ENCODE data around the gene ELF4.
"Not testable (repeated sequence)": the region's sequence is repeated elsewhere in the genome, so short reads cannot be mapped to it uniquely, and the experiment has no call there.

The ELF4 gene

DNA sequence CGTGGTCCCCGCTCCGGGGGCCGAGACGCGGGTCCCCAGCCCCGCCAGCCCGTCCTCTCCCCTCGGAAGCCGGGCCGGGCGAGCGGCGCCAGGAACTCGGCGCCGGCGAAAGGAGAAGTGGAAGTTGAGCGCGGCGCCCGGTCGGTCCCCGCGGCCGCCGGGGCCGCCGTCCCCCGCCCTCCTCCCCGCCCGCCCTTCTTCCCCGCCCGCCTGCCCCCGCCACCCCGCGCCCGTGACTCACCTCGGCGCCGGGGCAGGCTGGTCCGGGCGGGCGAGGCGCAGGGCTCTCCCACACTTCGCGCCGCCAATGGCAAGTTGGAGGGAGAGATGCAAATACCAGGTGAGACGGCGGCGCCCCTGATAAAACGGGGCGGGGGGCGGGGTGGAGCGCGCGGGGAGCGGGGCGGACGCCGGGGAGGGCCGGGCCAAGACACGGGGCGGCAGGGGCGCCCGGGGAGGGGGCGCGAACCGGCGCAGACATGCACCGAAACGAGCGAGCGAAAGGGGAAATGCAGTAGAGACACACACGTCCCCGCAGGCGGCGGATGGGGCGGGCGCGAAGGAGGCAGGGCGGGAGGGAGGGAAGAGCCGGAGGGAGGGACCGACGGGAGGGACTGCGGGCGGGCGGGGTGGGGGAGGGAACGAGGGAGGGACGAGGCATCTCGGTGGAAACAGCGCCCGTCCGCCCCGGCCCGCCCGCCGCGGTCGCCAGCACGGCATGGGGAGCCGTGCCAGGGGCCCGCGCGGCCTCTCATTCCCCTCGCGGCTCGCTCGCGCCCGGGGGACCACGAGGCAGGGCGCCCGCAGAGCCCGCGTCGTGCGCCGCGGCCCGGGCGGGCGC, at the start of gene ELF4:
TSS of gene ELF4 (minus strand) at position 119 of the 841 bp plus-strand sequence. CDS start 29,167 bp downstream, outside the sequence.
- no peak for DNase-seq (ENCODE audit: low read depth)

DNA sequence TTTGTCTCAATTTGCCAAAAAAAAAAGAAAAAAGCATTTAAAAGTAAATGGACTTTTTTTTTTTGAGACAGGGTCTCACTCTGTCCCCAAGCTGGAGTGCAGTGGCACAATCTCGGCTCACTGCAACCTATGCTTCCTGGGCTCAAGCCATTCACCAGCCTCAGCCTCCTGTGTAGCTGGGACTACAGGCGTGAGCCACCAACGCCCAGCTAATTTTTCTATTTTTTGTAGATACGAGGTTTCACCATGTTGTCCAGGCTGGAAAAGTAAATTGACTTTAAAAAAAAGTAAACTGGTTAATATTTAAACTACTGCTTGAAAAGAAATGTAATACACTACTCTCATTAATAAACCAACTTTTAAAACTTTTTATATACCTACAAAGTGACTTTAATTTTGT, 49.5 kb upstream of the ELF4 start:
- DNase-seq (ENCODE audit: low read depth): no peak

DNA sequence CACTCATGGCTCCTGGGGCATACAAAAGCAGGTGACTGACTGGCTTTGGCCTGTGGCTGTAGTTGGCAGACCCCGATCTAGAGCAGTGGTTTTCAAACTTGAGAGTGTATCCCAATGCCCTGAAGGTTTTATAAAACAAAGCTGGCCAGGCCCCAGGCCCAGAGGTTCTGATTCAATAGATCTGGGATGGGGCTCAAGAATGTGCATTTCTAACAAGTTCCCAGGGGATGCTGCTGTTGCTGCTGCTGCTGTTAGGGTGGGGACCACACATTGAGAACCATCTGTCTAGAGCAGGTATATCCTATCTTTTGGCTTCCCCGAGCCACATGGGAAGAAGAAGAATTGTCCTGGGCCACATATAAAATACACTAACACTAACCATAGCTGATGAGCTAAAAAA, 48.0 kb upstream of the ELF4 start:
- DNase-seq (ENCODE audit: low read depth): no peak

DNA sequence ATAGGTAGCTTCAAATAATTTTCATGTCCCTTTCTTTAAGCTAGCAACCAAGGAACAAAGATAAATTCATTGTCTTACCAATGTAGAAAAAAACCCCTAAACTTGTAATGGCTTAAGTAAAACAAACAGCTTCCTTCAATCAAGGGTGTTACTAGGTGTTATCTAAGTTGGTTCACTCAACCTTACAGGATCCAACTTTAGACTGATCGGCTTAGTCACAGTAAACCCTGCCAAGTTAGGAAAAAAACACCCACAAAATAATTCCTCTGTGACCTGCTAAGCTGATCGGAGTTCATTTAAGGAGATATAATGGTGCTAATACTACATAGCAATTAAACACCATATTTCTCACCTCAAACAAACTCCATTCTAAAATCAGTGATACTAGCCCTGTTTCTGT, 45.3 kb upstream of the ELF4 start:
- no peak for DNase-seq (ENCODE audit: low read depth)

DNA sequence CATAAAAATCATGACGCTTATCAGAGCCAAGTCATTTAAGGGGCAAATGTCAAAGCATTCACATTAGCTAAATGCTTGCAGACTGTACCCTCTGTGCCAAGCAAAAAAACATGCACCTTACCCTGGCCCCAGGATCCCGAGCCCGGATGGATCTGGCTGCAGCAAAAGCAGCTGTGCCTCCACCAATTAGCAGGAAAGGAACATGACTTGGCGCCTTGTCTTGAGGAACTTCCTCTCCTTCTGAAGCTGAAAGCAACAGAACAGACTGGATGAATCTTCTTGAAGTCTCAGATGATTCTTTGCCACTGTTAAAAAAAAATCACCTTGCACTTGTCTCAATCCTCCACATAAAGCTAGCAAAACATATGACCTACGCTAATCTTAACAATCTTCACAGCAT, 37.3 kb upstream of the ELF4 start:
- no peak for DNase-seq (ENCODE audit: low read depth)

DNA sequence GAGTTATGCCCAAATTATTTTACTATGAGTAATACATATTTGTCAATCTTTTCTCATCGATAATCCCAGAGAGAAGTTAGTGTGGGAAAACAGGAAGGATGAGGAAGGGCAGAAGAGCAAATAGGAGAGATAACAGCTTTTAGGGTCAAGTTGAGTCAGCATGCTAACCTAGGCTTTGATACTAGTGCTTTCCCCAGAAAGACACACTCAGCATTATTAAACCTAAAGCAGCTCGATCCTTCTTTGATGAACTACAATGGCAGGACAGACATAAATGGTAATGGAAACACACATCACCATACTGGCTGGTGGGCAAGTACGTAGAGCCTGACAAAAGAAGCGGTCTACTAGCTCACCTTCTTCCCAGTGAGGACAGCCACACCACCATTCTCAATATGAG, 34.8 kb upstream of the ELF4 start:
- no peak for DNase-seq (ENCODE audit: low read depth)

DNA sequence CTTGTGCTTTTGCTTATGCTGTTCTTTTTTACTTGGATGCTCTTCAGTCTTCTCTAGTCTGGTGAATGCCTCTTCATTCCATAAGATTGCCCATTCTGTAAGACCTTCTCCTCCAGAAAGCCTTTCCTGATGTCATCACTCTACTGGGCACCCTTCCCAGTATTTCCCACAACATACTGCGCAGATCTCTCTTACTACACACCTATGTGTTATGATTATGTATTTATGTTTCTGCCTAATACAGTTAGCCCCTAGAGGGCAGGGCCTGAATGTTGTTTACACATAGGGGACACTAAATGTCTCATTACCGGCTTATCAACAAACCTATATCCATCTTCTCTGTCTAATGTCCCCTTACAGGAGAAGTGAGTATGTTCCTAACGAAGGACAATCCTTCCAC, 34.2 kb upstream of the ELF4 start:
- DNase-seq (ENCODE audit: low read depth): no peak

DNA sequence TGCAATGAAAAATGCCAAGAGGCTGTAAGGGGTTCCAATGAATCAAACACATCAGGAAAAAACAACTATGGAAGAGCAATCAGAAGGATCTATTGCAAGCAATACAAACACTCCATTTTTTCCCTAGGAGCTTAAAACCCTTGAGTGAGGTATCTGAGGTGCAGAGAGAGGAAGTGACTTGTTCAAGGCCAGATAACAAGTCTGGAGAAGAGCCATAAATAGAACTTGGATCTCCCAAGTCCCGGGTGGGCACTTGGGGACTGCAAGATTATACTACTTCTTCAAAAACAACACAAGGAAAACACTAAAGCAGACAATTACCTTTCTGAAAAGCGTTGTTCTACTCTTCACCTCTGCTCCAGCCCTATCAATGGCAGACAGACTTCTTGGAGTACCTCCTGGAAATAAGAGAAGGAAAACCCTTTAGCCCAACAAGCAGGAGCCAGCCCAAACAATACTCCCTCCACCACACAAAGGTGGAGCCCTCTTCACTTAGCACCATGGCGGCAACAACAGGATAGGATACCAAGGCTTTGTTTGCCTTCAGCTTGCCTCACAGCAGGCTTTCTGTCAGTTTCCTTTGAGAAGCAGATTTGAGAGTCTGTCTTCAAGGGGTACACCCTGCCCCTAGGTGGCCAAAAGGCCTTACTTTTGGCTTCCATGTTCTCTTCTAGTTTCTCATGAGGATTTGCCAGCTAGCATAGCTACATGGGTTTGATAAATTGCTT, 29.3 kb upstream of the ELF4 start:
- DNase-seq (ENCODE audit: low read depth): no peak

DNA sequence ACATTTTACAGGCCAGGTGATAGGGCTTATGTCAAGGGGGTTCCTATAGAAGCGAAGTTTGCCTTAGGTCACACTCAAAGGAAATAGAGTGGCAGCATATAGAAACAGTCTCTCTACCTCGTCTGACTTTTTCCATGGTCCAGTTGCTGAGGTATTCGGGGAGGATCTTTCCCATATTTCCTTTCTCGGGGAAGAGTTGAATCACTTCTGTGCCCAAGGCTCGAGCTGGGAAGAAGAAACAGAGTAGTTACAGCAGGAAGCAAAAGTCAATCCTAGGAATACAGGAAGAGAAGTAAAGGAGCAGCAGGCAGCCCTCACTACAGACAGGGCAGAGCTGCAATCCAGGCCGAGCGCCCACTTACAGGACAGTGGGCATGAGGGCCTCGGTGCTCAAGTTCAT, 26.7 kb upstream of the ELF4 start:
- DNase-seq (ENCODE audit: low read depth): no peak

DNA sequence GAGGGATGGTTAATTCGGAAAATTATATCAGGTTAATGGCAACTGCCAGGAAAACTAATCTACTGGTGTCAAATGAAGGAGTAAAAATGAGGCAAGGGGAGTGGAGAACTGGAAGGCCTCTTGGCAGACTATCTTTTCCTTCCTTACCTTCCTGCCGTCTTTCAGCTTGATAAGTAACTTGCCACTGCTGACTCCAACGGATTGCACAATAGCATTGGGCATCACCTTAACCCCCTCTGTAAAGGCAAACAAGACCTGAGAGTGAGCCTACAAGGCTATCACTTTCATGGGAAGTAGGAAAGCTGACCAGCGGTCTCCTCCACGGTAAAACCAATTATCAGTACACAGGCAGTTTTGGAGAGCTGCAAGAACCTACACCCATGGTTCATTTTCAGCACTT, 26.2 kb upstream of the ELF4 start:
- DNase-seq (ENCODE audit: low read depth): no peak

DNA sequence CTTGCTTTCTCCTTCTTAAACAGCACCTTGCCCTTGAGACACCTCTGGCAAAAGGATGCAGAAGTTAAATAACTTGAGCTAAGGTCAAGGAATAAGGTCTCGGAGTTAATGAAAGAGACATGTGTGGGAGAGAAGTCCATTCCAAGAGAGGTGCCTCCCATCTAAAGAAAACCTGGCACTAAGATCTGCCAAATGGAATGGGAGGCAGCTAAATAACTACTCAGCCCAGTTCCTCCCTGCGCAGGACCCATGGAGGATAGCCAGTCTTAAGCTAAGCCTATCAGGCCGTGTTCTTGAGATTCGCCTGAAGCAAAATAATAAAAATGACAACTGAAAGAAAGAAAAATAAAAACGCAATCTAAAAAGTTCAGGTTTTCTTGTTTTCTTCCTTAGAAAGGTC, 20.7 kb upstream of the ELF4 start:
- no peak for DNase-seq (ENCODE audit: low read depth)

DNA sequence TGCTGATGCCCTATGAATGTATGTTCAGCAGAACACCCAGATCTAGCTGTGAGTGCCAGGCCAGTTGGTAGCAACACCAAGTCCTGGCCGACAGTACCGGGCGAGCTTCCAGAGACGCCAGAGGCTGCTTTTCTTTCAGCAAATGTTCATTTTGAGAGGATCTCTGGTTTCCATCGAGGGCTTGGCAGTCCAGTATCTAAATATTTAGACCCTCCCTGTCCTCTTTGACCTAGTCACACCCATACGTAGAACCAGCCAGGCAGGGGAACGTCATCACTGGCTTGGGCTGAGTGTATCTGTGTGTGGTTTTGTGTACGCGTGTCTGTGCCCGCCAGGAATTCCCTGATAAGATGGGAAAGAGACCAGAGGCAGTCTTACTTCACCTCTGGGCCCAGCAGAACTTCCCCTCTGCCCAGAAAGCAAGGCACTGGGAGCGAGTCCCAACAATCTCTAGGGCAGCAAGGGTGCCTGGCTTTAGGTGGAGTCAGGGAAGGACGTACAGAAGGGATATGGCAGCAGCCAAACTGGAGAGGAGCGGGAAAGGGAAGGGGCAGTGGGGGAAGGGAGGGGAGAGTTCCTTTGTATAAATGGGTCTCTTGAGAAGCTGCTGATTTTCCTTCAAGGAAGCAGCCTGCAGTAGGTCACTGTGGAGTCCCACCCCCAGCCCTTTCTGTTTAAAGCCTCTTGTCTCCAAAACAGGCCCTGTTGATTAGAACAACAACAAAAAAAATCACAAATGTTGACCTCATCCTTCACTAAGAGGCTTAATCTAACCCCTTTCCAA, 15.0 kb upstream of the ELF4 start:
- DNase-seq (ENCODE audit: low read depth): no peak

DNA sequence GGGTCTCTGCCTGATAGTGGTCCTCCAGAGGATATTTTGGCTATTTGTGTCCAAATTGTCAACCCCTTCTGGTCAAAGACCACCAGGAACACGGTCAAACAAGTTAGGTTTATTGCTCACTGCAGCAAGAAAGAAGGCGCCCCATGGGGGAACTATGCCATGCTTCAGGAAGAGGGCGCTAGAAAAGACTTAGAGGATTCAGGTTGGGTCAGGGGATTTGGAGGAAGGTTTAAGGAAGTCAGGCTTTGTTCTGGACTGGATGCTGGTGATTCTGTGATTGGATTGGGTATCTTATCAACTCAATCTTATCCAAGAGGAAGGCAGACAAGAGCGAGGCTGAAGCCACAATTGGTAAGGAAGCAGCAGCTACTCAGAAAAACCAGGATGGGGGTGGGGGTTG, 14.3 kb upstream of the ELF4 start:
- DNase-seq (ENCODE audit: low read depth): no peak

DNA sequence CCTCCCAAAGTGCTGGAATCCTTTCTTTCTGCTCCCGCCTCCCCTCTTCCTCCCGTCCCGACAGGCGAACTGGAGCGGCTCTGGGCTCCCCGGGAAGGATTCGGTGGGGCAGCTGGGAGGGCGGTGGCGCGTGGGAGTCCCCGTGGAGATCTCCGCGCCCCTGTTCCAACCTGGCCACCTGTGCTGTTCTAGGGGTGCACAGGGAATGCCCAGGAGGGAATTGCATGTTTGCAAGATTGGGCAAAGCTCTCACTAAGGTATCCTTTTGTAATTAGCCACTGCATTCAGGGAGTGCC, 11.2 kb upstream of the ELF4 start:
- DNase-seq (ENCODE audit: low read depth): no peak

DNA sequence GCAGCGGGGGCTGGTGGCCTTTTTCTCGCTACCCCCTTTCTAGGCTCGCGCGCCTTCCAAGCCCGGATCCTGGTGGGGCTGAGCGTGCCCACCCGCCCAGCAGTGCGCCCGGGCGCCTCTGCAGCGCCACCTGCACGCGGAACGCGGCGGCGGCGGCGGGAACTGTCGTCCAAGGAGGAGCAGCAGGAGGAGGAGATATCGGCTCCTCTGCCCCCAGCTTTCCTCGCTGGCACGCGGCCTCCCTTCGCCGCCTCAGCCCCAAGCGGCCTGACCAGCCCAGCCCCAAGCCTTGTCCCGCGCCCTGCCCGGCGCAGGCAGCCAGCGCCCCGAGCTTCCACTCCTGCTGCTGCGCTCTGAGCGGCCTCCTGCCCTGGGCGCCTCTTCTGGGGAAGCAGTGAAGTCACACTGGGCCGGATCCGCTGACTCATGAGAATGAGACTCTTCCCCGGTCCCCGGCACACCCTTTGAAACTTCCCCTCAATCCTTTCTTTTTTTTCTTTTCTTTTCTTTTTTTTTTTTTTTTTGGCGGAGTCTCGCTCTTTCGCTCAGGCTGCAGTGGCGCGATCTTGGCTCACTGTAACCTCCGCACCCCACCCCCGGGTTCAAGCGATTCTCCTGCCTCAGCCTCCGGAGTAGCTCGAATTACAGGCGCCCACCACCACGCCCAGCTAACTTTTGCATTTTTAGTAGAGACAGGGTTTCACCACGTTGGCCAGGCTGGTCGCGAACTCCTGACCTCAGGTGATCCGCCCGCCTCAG, 10.6 kb upstream of the ELF4 start:
- DNase-seq (ENCODE audit: low read depth): peak; percentile 63

DNA sequence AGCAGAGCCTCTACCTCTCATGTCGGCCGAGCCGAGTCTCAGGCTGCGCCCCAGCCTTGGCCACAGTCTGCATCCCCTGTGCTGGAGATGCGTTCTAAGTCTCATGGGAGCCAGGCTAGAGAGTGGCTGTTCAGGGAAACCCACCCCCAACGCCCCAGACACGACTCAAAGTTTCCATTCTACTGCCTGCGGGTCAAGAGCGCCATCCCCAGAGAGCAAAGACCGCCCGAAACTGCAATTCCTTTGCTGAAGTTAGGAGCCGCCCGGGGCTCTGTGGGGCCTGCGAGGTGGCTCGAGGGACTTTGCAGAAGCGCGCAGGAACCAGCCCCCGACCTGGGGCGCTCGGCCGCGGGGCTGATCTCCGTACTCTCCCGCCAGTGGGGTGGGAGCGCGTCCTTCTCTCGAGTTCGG, 10.0 kb upstream of the ELF4 start:
- no peak for DNase-seq (ENCODE audit: low read depth)

DNA sequence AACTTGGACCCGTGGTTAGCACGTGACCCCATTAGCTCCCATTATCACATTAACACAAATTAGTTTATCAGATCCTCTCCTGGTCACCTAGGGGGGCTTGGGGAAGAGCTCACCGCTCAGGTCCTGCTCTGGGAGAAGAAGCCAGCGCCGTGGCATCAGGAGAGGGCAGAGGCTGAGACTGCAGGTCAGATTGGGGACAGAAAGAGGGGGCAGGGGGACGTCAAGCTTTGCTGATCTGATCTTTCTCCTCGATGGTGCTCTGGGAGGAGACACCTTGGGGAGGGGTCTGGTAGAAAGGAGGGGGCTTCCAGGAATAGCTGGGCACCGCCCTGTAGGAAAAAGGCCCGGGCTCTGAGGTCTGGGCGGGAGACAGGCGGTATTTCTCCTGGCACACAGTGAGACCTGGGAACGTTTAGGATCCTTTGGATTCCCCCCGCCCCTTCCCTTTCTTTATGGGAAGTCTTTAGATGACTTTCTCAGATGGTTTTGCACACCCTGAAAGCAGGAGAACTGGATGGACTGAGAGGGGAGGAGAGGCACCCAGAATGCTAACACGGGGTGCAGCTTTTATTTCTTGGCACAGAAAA, 9.1 kb upstream of the ELF4 start:
- DNase-seq (ENCODE audit: low read depth): no peak

DNA sequence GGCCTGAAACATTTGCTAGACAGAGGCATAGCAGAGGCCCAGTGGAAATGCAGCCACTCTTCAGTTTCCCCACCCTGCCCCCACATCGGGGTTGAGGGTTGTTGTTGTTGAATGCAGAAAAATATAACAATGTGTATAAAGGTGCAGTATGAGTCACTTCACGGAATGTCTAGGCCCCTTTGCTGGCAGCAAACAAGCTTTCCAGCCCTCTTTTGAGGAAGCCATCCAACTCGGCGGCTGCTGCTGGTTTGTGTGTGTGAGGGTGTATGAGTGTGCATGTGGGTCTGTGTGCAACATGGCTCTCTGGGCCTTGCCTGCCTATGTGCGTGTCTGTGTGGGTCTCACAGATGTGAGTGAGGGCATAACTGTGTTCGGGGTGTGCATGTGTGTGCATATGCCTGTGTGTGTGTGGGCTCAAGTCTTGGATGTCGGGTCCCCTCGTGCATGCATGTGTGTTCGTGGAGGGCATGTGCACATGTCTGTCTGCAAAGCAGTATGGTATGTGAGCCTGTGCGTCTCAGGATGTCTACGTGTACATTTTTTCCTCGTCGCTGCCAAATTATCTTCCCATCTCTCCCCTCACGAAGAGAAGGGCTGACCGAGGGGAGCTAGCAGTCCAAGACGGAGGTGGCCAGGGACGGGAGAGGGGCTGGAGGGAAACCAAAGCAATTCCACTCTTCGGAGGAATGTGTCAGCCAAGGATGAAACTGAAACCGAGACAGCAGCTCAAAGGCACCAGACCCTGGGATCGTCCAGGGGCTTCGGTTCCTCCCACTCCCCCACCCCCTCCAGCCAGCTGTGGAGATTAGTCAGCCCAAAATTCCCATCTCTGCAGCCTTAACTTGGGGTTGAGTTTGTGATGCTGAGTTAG, 8.4 kb upstream of the ELF4 start:
- peak; percentile 69 for DNase-seq (ENCODE audit: low read depth)

DNA sequence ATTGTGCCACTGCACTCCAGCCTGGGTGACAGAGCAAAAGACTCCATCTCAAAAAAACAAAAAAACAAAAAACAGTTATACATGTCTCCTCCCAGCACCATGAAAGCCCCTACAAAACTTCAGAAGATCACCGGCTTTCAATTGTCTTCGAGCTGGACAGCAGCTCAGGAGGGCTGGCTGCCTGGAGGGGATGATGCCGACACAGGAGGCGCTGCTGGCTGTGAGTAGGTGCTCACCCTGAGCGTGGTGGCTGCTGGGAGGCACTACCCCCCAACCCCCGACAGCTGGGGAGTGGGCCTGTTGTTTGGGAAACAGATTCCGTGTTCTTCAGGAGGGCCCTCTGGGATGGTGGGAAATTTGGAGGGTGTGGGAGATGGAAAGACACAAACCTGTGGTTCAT, 6.9 kb upstream of the ELF4 start:
- DNase-seq (ENCODE audit: low read depth): no peak

DNA sequence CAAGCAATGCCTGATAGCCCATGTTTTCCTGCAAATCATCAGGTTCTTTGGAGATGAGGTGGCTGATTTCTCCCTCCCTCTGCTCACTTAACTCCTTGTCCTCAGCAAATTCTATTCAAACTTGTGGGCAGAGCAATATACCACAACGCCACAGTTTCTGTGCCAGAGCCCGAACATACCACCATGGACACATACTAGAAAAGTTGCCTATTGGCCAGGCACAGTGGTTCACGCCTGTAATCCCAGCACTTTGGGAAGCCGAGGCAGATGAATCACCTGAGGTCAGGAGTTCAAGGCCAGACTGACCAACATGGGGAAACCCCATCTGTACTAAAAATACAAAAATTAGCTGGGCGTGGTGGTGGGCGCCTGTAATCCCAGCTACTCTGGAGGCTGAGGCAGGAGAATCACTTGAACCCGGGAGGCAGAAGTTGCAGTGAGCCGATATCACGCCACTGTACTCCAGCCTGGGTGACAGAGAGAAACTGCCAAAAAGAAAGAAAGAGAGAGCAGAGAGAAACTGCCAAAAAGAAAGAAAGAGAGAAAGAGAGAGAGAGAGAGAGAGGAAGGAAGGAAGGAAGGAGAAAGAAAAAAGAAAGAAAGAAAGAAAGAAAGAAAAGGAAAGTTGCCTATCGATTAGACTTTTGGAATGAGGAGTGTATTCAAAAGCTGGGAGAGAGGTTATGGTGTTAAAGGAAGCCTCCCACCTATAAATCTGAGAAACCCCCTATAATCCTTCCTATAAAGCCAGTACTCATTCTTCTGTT, 5.0 kb upstream of the ELF4 start:
- DNase-seq (ENCODE audit: low read depth): not testable (repeated sequence)

Measured in fibroblast of the conjunctiva (primary cell).